HepG2 (cell line): ENCODE data around the gene RTP5. TPM values are rescaled to one million over a fixed set of nuclear protein-coding genes. Genes with fewer than 3 reads are reported as not detected.

Experiments used
- ATAC-seq: fragments of 200-7000 bp; cut with Tn5 transposase; 3 replicates; pipeline ENCODE4 v1.9.1; 2020; ENCODE audit warnings: mild to moderate bottlenecking, moderate library complexity
- BruUV-seq: library from RNA; stranded (reverse); fragments of 400-500 nt; replicated peaks from 2 replicates; lab custom pipeline; 2021; lab: Mats Ljungman, UMichigan
- CTCF ChIA-PET: fragments of 300-600 bp; formaldehyde crosslinking; extraction: SDS; loops from one replicate; lab custom pipeline; 2021; ENCODE audit warnings: low total read pairs, inconsistent platforms, low intra/inter-chr PET ratio; lab: Yijun Ruan, JAX
- POLR2A ChIA-PET: fragments of 350-600 bp; sonication (Branson Sonifier 250); formaldehyde crosslinking; loops from one replicate; lab custom pipeline; 2020; ENCODE audit warnings: antibody characterized with exemption, inconsistent platforms; lab: Yijun Ruan, JAX
- DNase-seq: peaks from one replicate; pipeline ENCODE4 v3.0.0-alpha.2; 2015; ENCODE audit warnings: low spot score
- FAIRE-seq: peaks from 3 replicates; lab custom pipeline; 2011; peaks lifted over from hg19 to GRCh38; lab: Jason Lieb, UNC
- H2AFZ ChIP-seq: one replicate; pipeline ENCODE4 v1.6.1; 2011; ENCODE audit warnings: low read length, inconsistent platforms
- H3K27ac ChIP-seq: fragments of 300-600 bp; 3 replicates; pipeline ENCODE4 v1.8.0; 2011; ENCODE audit warnings: mixed run types, mild to moderate bottlenecking, mixed read lengths, low read length, inconsistent platforms; ENCODE audit not compliant: insufficient read depth; ENCODE audit errors: extremely low read length
- H3K27me3 ChIP-seq, 2 experiments: fragments of 200-600 bp in 1 of 2; 2 replicates in 1 of 2; 3 replicates in 1 of 2; pipeline versions ENCODE4 v1.6.0 to v1.8.0; 2011; ENCODE audit warnings: low read length in 2 of 2, mild to moderate bottlenecking in 2 of 2, moderate library complexity in 2 of 2, inconsistent platforms in 1 of 2; ENCODE audit not compliant: insufficient read depth in 2 of 2, control insufficient read depth in 1 of 2
- H3K36me3 ChIP-seq, 2 experiments: fragments of 200-600 bp in 1 of 2; replicated peaks in 1 of 2; 2 replicates in 1 of 2; 3 replicates in 1 of 2; pipeline versions ENCODE4 v1.5.1 to v1.8.0; 2011; ENCODE audit warnings: low read length in 2 of 2, inconsistent platforms in 1 of 2; ENCODE audit not compliant: insufficient read depth in 2 of 2, control insufficient read depth in 1 of 2
- H3K4me1 ChIP-seq: 2 replicates; pipeline ENCODE4 v1.5.1; 2012; ENCODE audit warnings: low read length, inconsistent platforms; ENCODE audit not compliant: insufficient read depth
- H3K4me2 ChIP-seq: 2 replicates; pipeline ENCODE4 v1.6.0; 2011; ENCODE audit warnings: low read depth, low read length, inconsistent platforms
- H3K4me3 ChIP-seq, 3 experiments: fragments of 200-600 bp in 1 of 3; sonication (generic), shearing (Covaris generic) in 1 of 3; replicated peaks in 1 of 3; 2 replicates each; pipeline ENCODE4 v1.5.1; 2011 to 2016; ENCODE audit warnings: low read length in 3 of 3, inconsistent platforms in 2 of 3, low read depth in 2 of 3, mild to moderate bottlenecking in 2 of 3, control low read depth in 1 of 3, mixed read lengths in 1 of 3; ENCODE audit not compliant: insufficient read depth in 1 of 3
- H3K79me2 ChIP-seq: one replicate; pipeline ENCODE4 v1.6.1; 2011; ENCODE audit warnings: low read length, inconsistent platforms; ENCODE audit not compliant: insufficient read depth
- H3K9ac ChIP-seq: 2 replicates; pipeline ENCODE4 v1.6.0; 2011; ENCODE audit warnings: mild to moderate bottlenecking, low read depth, low read length, inconsistent platforms; ENCODE audit not compliant: insufficient read depth
- H3K9me3 ChIP-seq: 2 replicates; pipeline ENCODE4 v1.5.1; 2012; ENCODE audit warnings: mild to moderate bottlenecking, low read length
- H4K20me1 ChIP-seq: 2 replicates; pipeline ENCODE4 v1.6.0; 2011; ENCODE audit warnings: inconsistent platforms, mild to moderate bottlenecking, low read length, moderate library complexity; ENCODE audit not compliant: insufficient read depth
- GLI4 ChIP-seq: sonication (generic); formaldehyde crosslinking; IDR thresholded peaks from 2 replicates; pipeline ENCODE4 v1.5.1; 2020; ENCODE audit warnings: missing genetic modification reagents, mild to moderate bottlenecking, moderate library complexity, borderline replicate concordance
- HDAC2 ChIP-seq: sonication (generic); formaldehyde crosslinking; IDR thresholded peaks from 2 replicates; pipeline ENCODE4 v1.4.0; 2020; ENCODE audit warnings: missing genetic modification reagents
- HES4 ChIP-seq: sonication (generic); formaldehyde crosslinking; IDR thresholded peaks from 2 replicates; pipeline ENCODE4 v1.9.0; 2021; ENCODE audit warnings: mild to moderate bottlenecking, missing genetic modification reagents, borderline replicate concordance
- TBX2 ChIP-seq: sonication (generic); formaldehyde crosslinking; IDR thresholded peaks from 2 replicates; pipeline ENCODE4 v1.5.0; 2020; ENCODE audit warnings: missing genetic modification reagents, mild to moderate bottlenecking, borderline replicate concordance
- TIGD3 ChIP-seq: sonication (generic); formaldehyde crosslinking; IDR thresholded peaks from 2 replicates; pipeline ENCODE4 v1.5.1; 2020; ENCODE audit warnings: mild to moderate bottlenecking, missing genetic modification reagents, borderline replicate concordance
- ZFP36 ChIP-seq: fragments of 150-350 bp; IDR thresholded peaks from 2 replicates; pipeline ENCODE4 v1.6.1; 2018; ENCODE audit warnings: borderline replicate concordance, low read length, low read depth; ENCODE audit not compliant: partially characterized antibody
- ZNF224 ChIP-seq: sonication (generic); formaldehyde crosslinking; IDR thresholded peaks from 2 replicates; pipeline ENCODE4 v1.5.0; 2020; ENCODE audit warnings: mild to moderate bottlenecking, missing genetic modification reagents
- WGBS: methylation state at CpG from one replicate; pipeline ENCODE4 v1.1.6; 2017; ENCODE audit warnings: low lambda C conversion rate; 5-methylcytosine and 5-hydroxymethylcytosine counted together
- in situ Hi-C: cut with HindIII; loops from 2 replicates; pipeline ENCODE4 v1.10.0; 2017; ENCODE audit warnings: low pct_unique_long_range_greater_than_20kb; ENCODE audit not compliant: extremely low pct_ligation_motif_present
- intact Hi-C: fragments of 100-400 bp; cut with micrococcal nuclease; formaldehyde crosslinking; loops from one replicate; pipeline ENCODE4 v1.10.0; 2022; ENCODE audit not compliant: unreplicated experiment
- polyA plus RNA-seq, 8 experiments: library from polyadenylated mRNA; depleted of rRNA in 3 of 8; stranded (reverse) in 7 of 8; unstranded in 1 of 8; fragments of >200 nt; fragmentation: Illumina TruSeq in 4 of 8; extraction: Trizol in 4 of 8; gene quantifications; 2 replicates each; pipeline versions ENCODE4 v1.2.1 to v1.2.3, GENCODE V29; 2011 to 2016; ENCODE audit warnings: low read depth in 4 of 8, missing spikeins in 1 of 8, mixed read lengths in 1 of 8; ENCODE audit not compliant: insufficient read depth in 1 of 8
- total RNA-seq, 5 experiments: library from RNA; depleted of rRNA; stranded (reverse); fragments of >200 nt; fragmentation: Illumina TruSeq; extraction: Trizol; gene quantifications; 2 replicates each; pipeline ENCODE4 v1.2.3, GENCODE V29; 2016; ENCODE audit warnings: low read depth in 1 of 5
- TF ChIP-seq, protein P1 (sequence below): sonication (generic); formaldehyde crosslinking; IDR thresholded peaks from 2 replicates; pipeline ENCODE4 v1.5.0; 2020; ENCODE audit warnings: missing genetic modification reagents
- TF ChIP-seq, protein P2 (sequence below): sonication (generic); formaldehyde crosslinking; IDR thresholded peaks from 2 replicates; pipeline ENCODE4 v1.8.1; 2023; ENCODE audit warnings: mild to moderate bottlenecking, missing genetic modification reagents
- TF ChIP-seq, protein P3 (sequence below): sonication (generic); formaldehyde crosslinking; IDR thresholded peaks from 2 replicates; pipeline ENCODE4 v1.5.0; 2020; ENCODE audit warnings: missing genetic modification reagents

Gene RTP5
- total and polyA plus RNA-seq, 2 of the 13 experiments (the other 11 are each of a cell fraction or from before 2014, with no cell fraction given) = not detected

DNA sequence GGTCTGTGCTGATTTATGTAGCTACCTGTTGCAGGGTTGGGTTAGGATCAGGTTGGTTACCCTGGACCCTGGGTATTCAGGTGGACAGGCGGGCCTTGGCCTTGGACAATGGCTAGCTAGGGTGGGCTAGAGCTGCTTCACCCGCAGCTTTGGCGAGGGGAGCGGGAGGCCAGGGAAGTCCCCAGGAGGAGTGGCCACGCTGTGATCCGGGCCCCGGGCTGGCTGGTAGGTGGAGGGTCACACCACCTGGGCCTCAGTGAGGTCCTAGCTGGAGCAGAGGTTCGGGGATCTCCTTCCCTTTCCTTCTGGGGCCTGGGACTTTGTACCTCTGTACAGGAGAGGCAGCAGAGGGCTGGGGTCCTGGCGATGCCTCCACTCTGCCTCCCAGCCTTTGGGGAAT, 9.8 kb downstream of the RTP5 start:
- no peak overlapping the region for H3K9ac ChIP-seq
- 8% methylated on average over 9 of the region's 9 CpGs for WGBS
- no peak for FAIRE-seq
- POLR2A ChIA-PET = interaction anchor here (1.2 to 1.9 kb wide), 5 partner anchors 105 to 192 kb away, joined by 3 to 8 read pairs (median 4); partner anchors contain the start of genes D2HGDH and DTYMK
- DNase-seq = no peak
- BruUV-seq = no TSS peak
- peaks cover 21% of the 10 kb centered on the region for H3K4me1 ChIP-seq
- H3K79me2 ChIP-seq = no peaks in the 10 kb centered on the region
- intact Hi-C loops (no loop called here), in situ Hi-C loops (loop anchor here (5.0 to 10.0 kb wide), 2 partner anchors 145 to 217 kb away; partner anchors contain the start of gene D2HGDH)
- no peak overlapping the region for H2AFZ ChIP-seq
- peaks cover 7 to 27% of the 10 kb centered on the region in 2 experiments for H3K27me3 ChIP-seq
- no peak overlapping the region for H3K4me3 ChIP-seq
- CTCF ChIA-PET = no interaction called here
- no peaks in the 10 kb centered on the region for H4K20me1 ChIP-seq
- no peak overlapping the region for H3K27ac ChIP-seq
- peaks cover 14% of the 10 kb centered on the region for H3K9me3 ChIP-seq
- no peak for ATAC-seq
- no peaks in the 10 kb centered on the region for H3K36me3 ChIP-seq
- TF ChIP-seq HDAC2 (CRISPR knock-in tag) = no peak
- H3K4me2 ChIP-seq = no peak overlapping the region

DNA sequence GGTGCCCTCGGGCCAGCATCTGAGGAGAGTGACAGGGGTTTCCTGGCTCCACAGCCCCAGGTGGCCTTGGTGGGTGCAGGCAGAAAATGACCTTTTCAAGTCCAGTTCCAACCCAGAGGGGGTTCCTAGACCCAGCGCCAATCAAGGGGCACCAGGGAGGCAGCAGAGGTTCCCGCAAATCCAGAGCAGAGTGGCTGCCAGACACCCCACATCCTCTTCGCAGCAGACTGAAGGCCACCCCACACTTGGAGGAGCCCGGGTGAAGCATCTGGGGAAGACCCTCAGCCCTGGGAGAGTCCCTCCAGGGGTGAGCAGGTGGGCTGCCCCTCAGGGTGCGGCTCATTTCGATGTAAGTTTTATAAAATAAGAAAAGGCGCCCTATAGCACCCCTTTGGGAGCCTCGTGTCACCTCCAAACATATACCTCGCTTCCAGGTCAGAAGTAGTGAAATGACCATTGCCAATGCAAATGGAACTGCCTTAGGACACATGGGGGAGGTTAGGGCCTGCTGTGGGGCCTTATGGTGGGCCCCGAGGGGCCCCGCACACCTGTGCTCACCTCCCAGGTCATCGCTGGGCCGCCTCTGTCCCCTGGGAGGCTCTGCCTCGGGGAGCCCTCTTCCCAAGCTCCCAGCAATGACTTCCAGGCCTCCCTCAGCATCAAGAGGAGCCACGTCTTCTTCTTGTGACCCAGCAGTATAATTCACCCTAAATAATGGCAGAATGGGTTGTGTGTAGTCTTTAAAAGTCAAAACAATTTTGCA, 11.0 kb downstream of the RTP5 start:
- Histone ChIP-seq H2AFZ (no peak overlapping the region), H3K27ac (no peak overlapping the region), H3K4me1 (peaks cover 21% of the 10 kb centered on the region), H3K27me3 (peaks cover 7 to 37% of the 10 kb centered on the region in 2 experiments), H3K4me3 (no peak overlapping the region), H3K79me2 (no peaks in the 10 kb centered on the region), H4K20me1 (no peaks in the 10 kb centered on the region), H3K36me3 (no peaks in the 10 kb centered on the region), H3K9me3 (peaks cover 2% of the 10 kb centered on the region), H3K9ac (no peak overlapping the region), H3K4me2 (no peak overlapping the region)
- ATAC-seq = no peak
- intact Hi-C loops (no loop called here), in situ Hi-C loops (no loop called here)
- no peak for FAIRE-seq
- WGBS = 54% methylated on average over 15 of the region's 16 CpGs
- BruUV-seq = no TSS peak
- POLR2A ChIA-PET = no interaction called here
- CTCF ChIA-PET = no interaction called here
- no peak for DNase-seq
- TF ChIP-seq, protein P1, sequence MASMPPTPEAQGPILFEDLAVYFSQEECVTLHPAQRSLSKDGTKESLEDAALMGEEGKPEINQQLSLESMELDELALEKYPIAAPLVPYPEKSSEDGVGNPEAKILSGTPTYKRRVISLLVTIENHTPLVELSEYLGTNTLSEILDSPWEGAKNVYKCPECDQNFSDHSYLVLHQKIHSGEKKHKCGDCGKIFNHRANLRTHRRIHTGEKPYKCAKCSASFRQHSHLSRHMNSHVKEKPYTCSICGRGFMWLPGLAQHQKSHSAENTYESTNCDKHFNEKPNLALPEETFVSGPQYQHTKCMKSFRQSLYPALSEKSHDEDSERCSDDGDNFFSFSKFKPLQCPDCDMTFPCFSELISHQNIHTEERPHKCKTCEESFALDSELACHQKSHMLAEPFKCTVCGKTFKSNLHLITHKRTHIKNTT (CRISPR knock-in tag) = no peak
- no peak for TF ChIP-seq ZFP36
- no peak for TF ChIP-seq HES4
- no peak for TF ChIP-seq TBX2 (CRISPR knock-in tag)
- TF ChIP-seq, protein P2, sequence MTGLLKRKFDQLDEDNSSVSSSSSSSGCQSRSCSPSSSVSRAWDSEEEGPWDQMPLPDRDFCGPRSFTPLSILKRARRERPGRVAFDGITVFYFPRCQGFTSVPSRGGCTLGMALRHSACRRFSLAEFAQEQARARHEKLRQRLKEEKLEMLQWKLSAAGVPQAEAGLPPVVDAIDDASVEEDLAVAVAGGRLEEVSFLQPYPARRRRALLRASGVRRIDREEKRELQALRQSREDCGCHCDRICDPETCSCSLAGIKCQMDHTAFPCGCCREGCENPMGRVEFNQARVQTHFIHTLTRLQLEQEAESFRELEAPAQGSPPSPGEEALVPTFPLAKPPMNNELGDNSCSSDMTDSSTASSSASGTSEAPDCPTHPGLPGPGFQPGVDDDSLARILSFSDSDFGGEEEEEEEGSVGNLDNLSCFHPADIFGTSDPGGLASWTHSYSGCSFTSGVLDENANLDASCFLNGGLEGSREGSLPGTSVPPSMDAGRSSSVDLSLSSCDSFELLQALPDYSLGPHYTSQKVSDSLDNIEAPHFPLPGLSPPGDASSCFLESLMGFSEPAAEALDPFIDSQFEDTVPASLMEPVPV = no peak
- no peak for TF ChIP-seq TIGD3
- TF ChIP-seq ZNF224 = no peak
- TF ChIP-seq, protein P3, sequence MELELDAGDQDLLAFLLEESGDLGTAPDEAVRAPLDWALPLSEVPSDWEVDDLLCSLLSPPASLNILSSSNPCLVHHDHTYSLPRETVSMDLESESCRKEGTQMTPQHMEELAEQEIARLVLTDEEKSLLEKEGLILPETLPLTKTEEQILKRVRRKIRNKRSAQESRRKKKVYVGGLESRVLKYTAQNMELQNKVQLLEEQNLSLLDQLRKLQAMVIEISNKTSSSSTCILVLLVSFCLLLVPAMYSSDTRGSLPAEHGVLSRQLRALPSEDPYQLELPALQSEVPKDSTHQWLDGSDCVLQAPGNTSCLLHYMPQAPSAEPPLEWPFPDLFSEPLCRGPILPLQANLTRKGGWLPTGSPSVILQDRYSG (CRISPR knock-in tag) = no peak
- no peak for TF ChIP-seq GLI4 (CRISPR knock-in tag)
